LNCaP clone FGC (cell line): ENCODE data around the gene PRKAG2.

Source experiments
- DNase-seq: peaks from one replicate; pipeline ENCODE4 v3.0.0-alpha.2; 2011; ENCODE audit warnings: low read depth
- H3K4me3 ChIP-seq: 2 replicates; pipeline ENCODE4 v1.5.1; 2011; ENCODE audit warnings: mild to moderate bottlenecking, low read depth, low read length, control low read depth
- TF ChIP-seq, protein P1 (sequence below): IDR thresholded peaks from 2 replicates; pipeline ENCODE4 v1.5.1; 2012; ENCODE audit warnings: mild to moderate bottlenecking; ENCODE audit not compliant: control insufficient read depth, insufficient read depth; ENCODE audit errors: extremely low read depth

PRKAG2 gene

DNA sequence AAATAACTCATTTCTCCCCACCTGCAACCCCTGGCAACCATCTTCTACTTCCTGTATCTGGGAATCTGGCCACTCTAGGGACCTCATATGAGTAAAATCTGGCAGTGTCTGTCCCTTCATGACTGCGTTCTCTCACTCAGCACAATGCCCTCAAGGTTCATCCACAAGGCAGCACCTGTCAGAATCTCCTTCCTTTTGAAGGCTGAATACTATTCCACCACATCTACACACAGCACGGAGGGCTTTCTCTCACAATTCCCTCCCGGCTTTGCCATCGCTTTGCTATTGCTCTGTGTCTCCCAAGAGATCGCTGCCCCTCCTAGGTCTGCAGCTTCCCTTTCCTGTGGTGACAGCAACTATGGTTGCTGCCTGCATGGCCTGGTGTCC is 182.5 kb downstream of the PRKAG2 start:
- TF ChIP-seq, protein P1, sequence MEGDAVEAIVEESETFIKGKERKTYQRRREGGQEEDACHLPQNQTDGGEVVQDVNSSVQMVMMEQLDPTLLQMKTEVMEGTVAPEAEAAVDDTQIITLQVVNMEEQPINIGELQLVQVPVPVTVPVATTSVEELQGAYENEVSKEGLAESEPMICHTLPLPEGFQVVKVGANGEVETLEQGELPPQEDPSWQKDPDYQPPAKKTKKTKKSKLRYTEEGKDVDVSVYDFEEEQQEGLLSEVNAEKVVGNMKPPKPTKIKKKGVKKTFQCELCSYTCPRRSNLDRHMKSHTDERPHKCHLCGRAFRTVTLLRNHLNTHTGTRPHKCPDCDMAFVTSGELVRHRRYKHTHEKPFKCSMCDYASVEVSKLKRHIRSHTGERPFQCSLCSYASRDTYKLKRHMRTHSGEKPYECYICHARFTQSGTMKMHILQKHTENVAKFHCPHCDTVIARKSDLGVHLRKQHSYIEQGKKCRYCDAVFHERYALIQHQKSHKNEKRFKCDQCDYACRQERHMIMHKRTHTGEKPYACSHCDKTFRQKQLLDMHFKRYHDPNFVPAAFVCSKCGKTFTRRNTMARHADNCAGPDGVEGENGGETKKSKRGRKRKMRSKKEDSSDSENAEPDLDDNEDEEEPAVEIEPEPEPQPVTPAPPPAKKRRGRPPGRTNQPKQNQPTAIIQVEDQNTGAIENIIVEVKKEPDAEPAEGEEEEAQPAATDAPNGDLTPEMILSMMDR, result no peak
- no peak for DNase-seq
- H3K4me3 ChIP-seq, result no peak overlapping the region

DNA sequence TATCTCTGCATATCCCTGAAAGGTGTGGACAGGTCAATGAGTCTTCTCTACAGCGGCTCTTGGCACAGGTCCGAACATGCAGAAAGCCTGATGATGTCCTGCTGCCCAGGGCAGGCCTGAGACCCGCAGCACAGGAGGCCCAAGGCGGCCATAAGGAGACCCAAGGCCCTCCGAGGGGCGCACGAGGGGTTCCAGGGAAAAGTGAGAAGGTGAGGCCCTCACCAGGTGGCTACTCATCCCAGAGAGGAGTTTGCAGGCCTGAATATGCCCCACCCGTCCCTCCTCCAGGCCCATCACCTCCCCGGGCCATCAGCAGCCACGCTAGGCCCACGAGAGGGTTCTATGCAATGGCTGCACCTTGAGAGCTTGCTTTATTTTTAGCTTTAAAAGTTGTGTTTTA is 183.8 kb downstream of the PRKAG2 start:
- DNase-seq, result no peak
- H3K4me3 ChIP-seq, result no peak overlapping the region
- TF ChIP-seq, protein P1, result no peak

DNA sequence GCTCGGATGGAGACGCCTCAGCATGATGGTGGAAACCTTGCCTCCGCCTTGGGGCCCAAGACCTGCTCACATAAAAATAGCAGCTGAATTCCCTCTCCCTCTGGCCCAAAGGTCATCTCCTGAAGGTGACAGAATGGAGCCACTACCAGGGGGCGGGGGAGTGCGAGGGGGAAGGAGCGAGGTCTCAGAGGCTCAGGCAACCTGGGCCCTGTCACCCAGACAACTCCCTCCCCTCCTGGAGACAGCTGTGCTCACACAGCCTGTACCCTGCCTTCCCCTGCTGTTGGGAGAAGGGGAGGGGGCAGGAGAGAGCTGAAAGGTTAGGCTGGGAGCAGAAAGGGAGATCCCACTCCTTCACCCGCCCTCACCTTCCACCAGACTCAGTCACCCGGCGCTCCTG is 184.2 kb downstream of the PRKAG2 start:
- H3K4me3 ChIP-seq, result no peak overlapping the region
- no peak for DNase-seq

DNA sequence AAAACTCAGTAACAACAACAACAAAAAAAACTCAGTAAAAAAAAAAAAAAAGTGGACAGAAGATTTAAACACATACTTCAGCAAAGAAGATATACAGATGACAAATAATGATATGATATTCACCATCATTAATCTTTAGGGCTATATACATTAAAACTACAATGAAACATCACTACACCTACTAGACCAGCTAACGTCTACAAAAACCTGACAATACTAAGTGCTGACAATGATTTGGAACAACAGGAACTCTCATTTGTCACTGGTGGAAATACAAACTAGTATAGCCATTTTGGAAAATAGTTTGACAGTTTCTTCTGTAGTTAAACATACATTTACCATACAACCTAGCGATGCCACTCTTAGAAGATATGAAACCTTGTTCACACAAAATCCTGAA is 185.5 kb downstream of the PRKAG2 start:
- no peak for DNase-seq
- TF ChIP-seq, protein P1, result no peak
- no peak overlapping the region for H3K4me3 ChIP-seq

More for the DNA sequence above, 184.2 kb downstream of the PRKAG2 start:
- TF ChIP-seq, protein P1, result no peak

DNA sequence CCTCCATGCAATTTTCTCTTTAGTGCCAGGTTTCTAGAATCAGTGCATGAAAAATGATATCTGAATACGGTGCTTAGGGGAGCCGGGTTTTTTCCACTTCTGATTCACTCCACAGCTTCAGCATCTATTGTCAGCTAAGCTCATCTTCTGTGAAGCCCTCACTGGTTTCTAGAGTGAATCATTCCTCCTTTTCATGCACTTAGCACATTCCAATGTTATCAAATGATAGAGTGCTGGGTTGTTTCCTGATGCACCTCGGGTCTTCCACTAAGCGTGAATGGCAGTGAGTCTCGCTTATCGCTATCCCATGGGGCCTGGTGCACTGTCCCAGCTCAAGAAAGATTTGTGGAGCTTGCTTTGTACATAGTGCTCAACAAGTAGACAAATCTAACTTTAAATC is 186.3 kb downstream of the PRKAG2 start:
- no peak overlapping the region for H3K4me3 ChIP-seq
- TF ChIP-seq, protein P1, result no peak
- DNase-seq, result no peak

DNA sequence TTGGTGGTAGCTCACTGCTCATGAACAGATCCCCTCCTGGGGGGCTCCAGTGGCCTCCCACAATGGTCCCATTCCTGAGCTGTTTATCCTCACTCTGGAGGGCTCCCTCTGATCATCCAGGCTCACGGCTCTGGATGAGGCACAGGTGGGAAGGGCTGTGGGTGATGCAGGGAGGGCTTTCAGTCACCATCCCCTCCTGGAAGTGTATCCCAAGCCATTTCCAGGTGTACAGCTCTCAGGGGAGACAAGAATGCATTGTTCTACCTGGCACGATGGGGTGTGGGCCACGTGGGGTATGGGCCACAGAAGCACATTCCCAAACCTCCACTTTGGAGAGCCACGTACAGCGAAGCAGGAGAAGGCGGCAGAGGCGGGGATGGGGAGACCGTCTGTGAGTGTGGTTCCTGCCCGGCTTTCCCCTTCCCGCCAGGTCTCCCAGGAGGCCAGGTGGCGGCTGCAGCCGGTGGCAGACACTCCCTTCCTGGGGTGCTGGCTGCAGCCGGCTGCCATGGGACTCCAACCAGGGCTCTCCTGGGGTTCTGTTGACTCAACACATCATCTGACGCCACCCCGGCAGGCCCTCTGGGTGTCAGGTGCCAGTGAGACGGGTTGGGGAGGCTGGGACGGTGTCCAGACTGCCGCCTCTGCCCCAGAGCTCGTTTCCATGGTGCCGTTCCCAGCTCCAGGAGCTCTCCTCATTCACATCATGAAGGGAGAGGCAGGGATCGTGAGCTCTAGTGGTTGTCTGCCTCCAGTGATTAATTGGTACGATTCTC is 187.5 kb downstream of the PRKAG2 start:
- TF ChIP-seq, protein P1, result no peak
- no peak overlapping the region for H3K4me3 ChIP-seq
- DNase-seq, result no peak

DNA sequence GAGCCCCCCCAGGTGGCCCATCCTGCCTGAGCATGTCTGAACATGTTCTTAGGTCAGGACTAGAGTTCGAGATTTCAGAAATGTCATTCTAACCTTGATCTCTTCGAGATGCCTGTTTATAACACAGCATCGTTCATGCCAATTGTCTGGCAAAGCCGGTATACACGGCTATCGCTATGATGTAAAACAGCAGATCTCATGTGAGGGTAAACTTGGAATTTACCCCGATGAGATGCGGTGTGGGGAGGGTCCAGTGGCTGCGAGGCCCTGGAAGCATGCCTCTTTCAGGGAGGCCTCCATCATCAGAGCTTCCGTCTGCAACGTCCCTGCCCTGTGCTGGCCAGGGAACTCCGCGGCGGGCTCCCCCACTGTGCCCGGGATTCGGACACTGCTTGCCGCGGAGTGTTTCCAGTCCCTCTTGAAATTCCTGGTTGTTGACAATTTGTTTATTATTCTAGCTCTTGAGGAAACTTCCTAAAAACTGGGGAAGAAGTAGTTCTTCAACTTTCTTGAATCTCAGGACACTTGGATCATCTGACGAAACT is 188.6 kb downstream of the PRKAG2 start:
- TF ChIP-seq, protein P1, result no peak
- no peak for DNase-seq
- no peak overlapping the region for H3K4me3 ChIP-seq
